HepG2 (cell line): Measurements from ENCODE around the gene ANTKMT. TPM values are rescaled to one million over a fixed set of nuclear protein-coding genes. Genes with fewer than 3 reads are reported as not detected.

Source experiments
- ARNT2 ChIP-seq: sonication (generic); formaldehyde crosslinking; IDR thresholded peaks from 2 replicates; pipeline ENCODE4 v1.8.0; 2022; ENCODE audit warnings: mild to moderate bottlenecking, low read depth, missing genetic modification reagents, moderate library complexity
- FOSL1 ChIP-seq: sonication (generic); formaldehyde crosslinking; IDR thresholded peaks from 2 replicates; pipeline ENCODE4 v1.9.0; 2021; ENCODE audit warnings: missing genetic modification reagents, borderline replicate concordance
- HIVEP1 ChIP-seq: sonication (generic); formaldehyde crosslinking; IDR thresholded peaks from 2 replicates; pipeline ENCODE4 v1.4.0; 2020; ENCODE audit warnings: mild to moderate bottlenecking, missing genetic modification reagents
- MAZ ChIP-seq, 2 experiments: sonication (generic) in 1 of 2; formaldehyde crosslinking in 1 of 2; IDR thresholded peaks; 2 replicates each; pipeline versions ENCODE4 v1.5.0 to v1.6.1; 2012 to 2020; ENCODE audit warnings: low read depth in 2 of 2, mild to moderate bottlenecking in 2 of 2, borderline replicate concordance in 1 of 2, improper control_type of control experiment in 1 of 2, low read length in 1 of 2, missing genetic modification reagents in 1 of 2, moderate library complexity in 1 of 2
- NR2C2 ChIP-seq: sonication (generic); formaldehyde crosslinking; IDR thresholded peaks from 2 replicates; pipeline ENCODE4 v1.4.0; 2020; ENCODE audit warnings: missing genetic modification reagents, mild to moderate bottlenecking, moderate library complexity, borderline replicate concordance
- NR2F6 ChIP-seq, 2 experiments: IDR thresholded peaks; 2 replicates each; pipeline ENCODE4 v1.6.1; 2016; ENCODE audit warnings: antibody characterized with exemption in 1 of 2, mild to moderate bottlenecking in 1 of 2
- POLR2AphosphoS5 ChIP-seq: IDR thresholded peaks from 2 replicates; pipeline ENCODE4 v1.6.1; 2012; ENCODE audit warnings: low read depth, low read length
- RAD51 ChIP-seq: fragments of 450-650 bp; IDR thresholded peaks from 2 replicates; pipeline ENCODE4 v1.6.1; 2016; ENCODE audit warnings: borderline replicate concordance
- SMYD3 ChIP-seq: sonication (generic); formaldehyde crosslinking; IDR thresholded peaks from 2 replicates; pipeline ENCODE4 v1.8.1; 2023; ENCODE audit warnings: mild to moderate bottlenecking, missing genetic modification reagents
- SOX13 ChIP-seq, 3 experiments: fragments of 450-650 bp in 1 of 3; sonication (generic) in 1 of 3; formaldehyde crosslinking in 1 of 3; IDR thresholded peaks in 2 of 3; conservative IDR thresholded peaks in 1 of 3; 2 replicates each; pipeline versions ENCODE4 v1.5.0 to v1.6.1; 2016 to 2020; ENCODE audit warnings: antibody characterized with exemption in 1 of 3, mild to moderate bottlenecking in 1 of 3, missing compliant biosample characterization in 1 of 3, missing genetic modification reagents in 1 of 3, moderate library complexity in 1 of 3
- TCF7 ChIP-seq: sonication (generic); IDR thresholded peaks from 2 replicates; pipeline ENCODE4 v1.6.1; 2016; ENCODE audit warnings: antibody characterized with exemption, low read depth
- XBP1 ChIP-seq: sonication (generic); formaldehyde crosslinking; IDR thresholded peaks from 2 replicates; pipeline ENCODE4 v1.5.0; 2020; ENCODE audit warnings: missing genetic modification reagents
- ZNF180 ChIP-seq: sonication (generic); formaldehyde crosslinking; IDR thresholded peaks from 2 replicates; pipeline ENCODE4 v1.4.0; 2020; ENCODE audit warnings: low read depth, missing genetic modification reagents, borderline replicate concordance
- ZNF225 ChIP-seq: sonication (generic); formaldehyde crosslinking; IDR thresholded peaks from 2 replicates; pipeline ENCODE4 v1.4.0; 2020; ENCODE audit warnings: mild to moderate bottlenecking, missing genetic modification reagents
- ZNF24 ChIP-seq: fragments of 450-650 bp; IDR thresholded peaks from 2 replicates; pipeline ENCODE4 v1.6.1; 2017; ENCODE audit warnings: antibody characterized with exemption, mild to moderate bottlenecking
- ZNF274 ChIP-seq: sonication (generic); formaldehyde crosslinking; IDR thresholded peaks from 2 replicates; pipeline ENCODE4 v1.5.1; 2020; ENCODE audit warnings: mild to moderate bottlenecking, missing genetic modification reagents
- ZNF326 ChIP-seq: sonication (generic); formaldehyde crosslinking; IDR thresholded peaks from 2 replicates; pipeline ENCODE4 v1.4.0; 2020; ENCODE audit warnings: missing genetic modification reagents, borderline replicate concordance
- ZNF441 ChIP-seq: sonication (generic); formaldehyde crosslinking; IDR thresholded peaks from 2 replicates; pipeline ENCODE4 v1.7.0; 2021; ENCODE audit warnings: missing genetic modification reagents, borderline replicate concordance
- ZNF556 ChIP-seq: sonication (generic); formaldehyde crosslinking; IDR thresholded peaks from 2 replicates; pipeline ENCODE4 v1.4.0; 2020; ENCODE audit warnings: mild to moderate bottlenecking, missing genetic modification reagents, borderline replicate concordance
- ZNF652 ChIP-seq: IDR thresholded peaks from 2 replicates; pipeline ENCODE4 v1.6.1; 2016; ENCODE audit warnings: low read depth, borderline replicate concordance
- ZNF710 ChIP-seq: sonication (generic); formaldehyde crosslinking; IDR thresholded peaks from 2 replicates; pipeline ENCODE4 v1.5.0; 2020; ENCODE audit warnings: mild to moderate bottlenecking, missing genetic modification reagents, borderline replicate concordance
- ZNF713 ChIP-seq: sonication (generic); formaldehyde crosslinking; IDR thresholded peaks from 2 replicates; pipeline ENCODE4 v1.4.0; 2020; ENCODE audit warnings: mild to moderate bottlenecking, missing genetic modification reagents
- ZNF83 ChIP-seq: sonication (generic); formaldehyde crosslinking; IDR thresholded peaks from 2 replicates; pipeline ENCODE4 v1.4.0; 2020; ENCODE audit warnings: missing genetic modification reagents, mild to moderate bottlenecking, borderline replicate concordance
- polyA plus RNA-seq, 8 experiments: library from polyadenylated mRNA; depleted of rRNA in 3 of 8; stranded (reverse) in 7 of 8; unstranded in 1 of 8; fragments of >200 nt; fragmentation: Illumina TruSeq in 4 of 8; extraction: Trizol in 4 of 8; gene quantifications; 2 replicates each; pipeline versions ENCODE4 v1.2.1 to v1.2.3, GENCODE V29; 2011 to 2016; ENCODE audit warnings: low read depth in 4 of 8, missing spikeins in 1 of 8, mixed read lengths in 1 of 8; ENCODE audit not compliant: insufficient read depth in 1 of 8
- total RNA-seq, 5 experiments: library from RNA; depleted of rRNA; stranded (reverse); fragments of >200 nt; fragmentation: Illumina TruSeq; extraction: Trizol; gene quantifications; 2 replicates each; pipeline ENCODE4 v1.2.3, GENCODE V29; 2016; ENCODE audit warnings: low read depth in 1 of 5
- TF ChIP-seq, protein P1 (sequence below): sonication (generic); formaldehyde crosslinking; IDR thresholded peaks from 2 replicates; pipeline ENCODE4; 2020; ENCODE audit warnings: missing genetic modification reagents, mild to moderate bottlenecking, borderline replicate concordance

ANTKMT gene
- total and polyA plus RNA-seq, 2 of the 13 experiments (the other 11 are each of a cell fraction or from before 2014, with no cell fraction given) = 7.5 to 47.8 TPM

GRCh38 chr16:689175-689897 is 31.6 kb upstream of the ANTKMT start (continued):
- TF ChIP-seq SOX13 (IDR thresholded peaks at IDR 0.05) = no peak
- TF ChIP-seq SOX13 (CRISPR knock-in tag; conservative IDR thresholded peaks at IDR 0.05 in 1 of 2, IDR thresholded peaks at IDR 0.05 in 1 of 2) = no peak
- no peak for TF ChIP-seq ZNF274 (CRISPR knock-in tag)
- TF ChIP-seq ZNF710 = 0 out of 2 replicates have a peak, but pooled peaks have one; percentile 24
- TF ChIP-seq NR2F6 (IDR thresholded peaks at IDR 0.05) = peak; percentile 50; the same call in 1 of the 2 replicates
- peak; percentile 29; the same call in 1 of the 2 replicates for TF ChIP-seq NR2F6 (CRISPR knock-in tag; IDR thresholded peaks at IDR 0.05)
- TF ChIP-seq TCF7 = no peak
- no peak for TF ChIP-seq RAD51
- TF ChIP-seq, protein P1, sequence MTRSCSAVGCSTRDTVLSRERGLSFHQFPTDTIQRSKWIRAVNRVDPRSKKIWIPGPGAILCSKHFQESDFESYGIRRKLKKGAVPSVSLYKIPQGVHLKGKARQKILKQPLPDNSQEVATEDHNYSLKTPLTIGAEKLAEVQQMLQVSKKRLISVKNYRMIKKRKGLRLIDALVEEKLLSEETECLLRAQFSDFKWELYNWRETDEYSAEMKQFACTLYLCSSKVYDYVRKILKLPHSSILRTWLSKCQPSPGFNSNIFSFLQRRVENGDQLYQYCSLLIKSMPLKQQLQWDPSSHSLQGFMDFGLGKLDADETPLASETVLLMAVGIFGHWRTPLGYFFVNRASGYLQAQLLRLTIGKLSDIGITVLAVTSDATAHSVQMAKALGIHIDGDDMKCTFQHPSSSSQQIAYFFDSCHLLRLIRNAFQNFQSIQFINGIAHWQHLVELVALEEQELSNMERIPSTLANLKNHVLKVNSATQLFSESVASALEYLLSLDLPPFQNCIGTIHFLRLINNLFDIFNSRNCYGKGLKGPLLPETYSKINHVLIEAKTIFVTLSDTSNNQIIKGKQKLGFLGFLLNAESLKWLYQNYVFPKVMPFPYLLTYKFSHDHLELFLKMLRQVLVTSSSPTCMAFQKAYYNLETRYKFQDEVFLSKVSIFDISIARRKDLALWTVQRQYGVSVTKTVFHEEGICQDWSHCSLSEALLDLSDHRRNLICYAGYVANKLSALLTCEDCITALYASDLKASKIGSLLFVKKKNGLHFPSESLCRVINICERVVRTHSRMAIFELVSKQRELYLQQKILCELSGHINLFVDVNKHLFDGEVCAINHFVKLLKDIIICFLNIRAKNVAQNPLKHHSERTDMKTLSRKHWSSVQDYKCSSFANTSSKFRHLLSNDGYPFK = no peak
- TF ChIP-seq FOSL1 = no peak
- TF ChIP-seq SMYD3 = no peak
- TF ChIP-seq HIVEP1 = no peak
- TF ChIP-seq POLR2AphosphoS5 = 0 out of 2 replicates have a peak, but pooled peaks have one; percentile 31
- no peak for TF ChIP-seq XBP1
- no peak for TF ChIP-seq ZNF556 (CRISPR knock-in tag)
- TF ChIP-seq ZNF326 (CRISPR knock-in tag) = no peak
- no peak for TF ChIP-seq ZNF83 (CRISPR knock-in tag)
- TF ChIP-seq ARNT2 (CRISPR knock-in tag) = no peak
- no peak; the same call in 1 of the 2 replicates for TF ChIP-seq NR2C2
- no peak for TF ChIP-seq ZNF24
- TF ChIP-seq ZNF713 (CRISPR knock-in tag) = no peak
- TF ChIP-seq ZNF180 (CRISPR knock-in tag) = no peak
- TF ChIP-seq ZNF441 (CRISPR knock-in tag) = no peak
- TF ChIP-seq ZNF225 (CRISPR knock-in tag) = 0 out of 2 replicates have a peak, but pooled peaks have one; percentile 49
- TF ChIP-seq MAZ (IDR thresholded peaks at IDR 0.05; ENCODE audit: borderline replicate concordance, low read depth, low read length) = no peak
- no peak for TF ChIP-seq MAZ (CRISPR knock-in tag; IDR thresholded peaks at IDR 0.05; ENCODE audit: low read depth)
- no peak for TF ChIP-seq ZNF652 (CRISPR knock-in tag)
